ENCODE measurements around the gene MTX2.

Gene MTX2

GRCh38 chr2:176269319-176270099 is at the start of gene MTX2:
TSS of gene MTX2 (plus strand) at chr2:176269442. CDS start at chr2:176269630, 188 bp downstream.
- peak; percentile 92 for DNase-seq

GRCh38 chr2:176227874-176228273 is 41.4 kb upstream of the MTX2 start:
- no peak for DNase-seq

- no peak for DNase-seq
Observed at GRCh38 chr2:176234156-176234555, 35.1 kb upstream of the MTX2 start.

GRCh38 chr2:176234940-176235339 is 34.3 kb upstream of the MTX2 start:
- DNase-seq, result no peak

- no peak for DNase-seq
Observed at GRCh38 chr2:176237456-176237855, 31.8 kb upstream of the MTX2 start.

- DNase-seq, result no peak
Observed at GRCh38 chr2:176239031-176239430, 30.2 kb upstream of the MTX2 start.

GRCh38 chr2:176240301-176240700 is 28.9 kb upstream of the MTX2 start:
- peak; percentile 65 for DNase-seq

GRCh38 chr2:176242276-176242675 is 27.0 kb upstream of the MTX2 start:
- DNase-seq, result no peak

GRCh38 chr2:176246331-176246730 is 22.9 kb upstream of the MTX2 start:
- no peak for DNase-seq

- DNase-seq, result no peak
Observed at GRCh38 chr2:176247859-176248258, 21.4 kb upstream of the MTX2 start.

- no peak for DNase-seq
Observed at GRCh38 chr2:176251928-176252327, 17.3 kb upstream of the MTX2 start.

GRCh38 chr2:176260689-176261088 is 8.6 kb upstream of the MTX2 start:
- DNase-seq, result no peak

GRCh38 chr2:176261136-176261535 is 8.1 kb upstream of the MTX2 start:
- DNase-seq, result peak; percentile 20

GRCh38 chr2:176268976-176269318 is 295 bp upstream of the MTX2 start:
- no peak for DNase-seq

- DNase-seq, result no peak
Observed at GRCh38 chr2:176270100-176270750, 983 bp downstream of the MTX2 start.

- DNase-seq, result no peak
Observed at GRCh38 chr2:176272870-176273459, 3.7 kb downstream of the MTX2 start.

GRCh38 chr2:176278927-176279326 is 9.7 kb downstream of the MTX2 start:
- DNase-seq, result no peak

GRCh38 chr2:176280156-176280555 is 10.9 kb downstream of the MTX2 start:
- no peak for DNase-seq

- DNase-seq, result peak; percentile 57
Observed at GRCh38 chr2:176280867-176281658, 11.8 kb downstream of the MTX2 start.

- DNase-seq, result no peak
Observed at GRCh38 chr2:176283291-176284068, 14.2 kb downstream of the MTX2 start.

GRCh38 chr2:176284461-176285049 is 15.3 kb downstream of the MTX2 start:
- no peak for DNase-seq

- DNase-seq, result no peak
Observed at GRCh38 chr2:176285321-176285720, 16.1 kb downstream of the MTX2 start.
